H1 (cell line): ENCODE data around the gene GDPD5. TPM values are rescaled to one million over a fixed set of nuclear protein-coding genes. Genes with fewer than 3 reads are reported as not detected.

Experiments
- CTCF ChIA-PET: fragments of 300-600 bp; sonication (Branson Sonifier 250); formaldehyde crosslinking; loops from one replicate; lab custom pipeline; 2021; ENCODE audit not compliant: partially characterized antibody; lab: Charles Lee
- POLR2A ChIA-PET: fragments of 300-600 bp; sonication (Branson Sonifier 250); formaldehyde crosslinking; loops from one replicate; lab custom pipeline; 2021; ENCODE audit warnings: inconsistent platforms; ENCODE audit not compliant: partially characterized antibody; lab: Charles Lee
- DNase-seq, 2 experiments: peaks; one replicate each; pipeline versions ENCODE4 v3.0.0 to v3.0.0-alpha.2; 2010 to 2022; ENCODE audit warnings: low spot score in 2 of 2, low read depth in 1 of 2, mixed read lengths in 1 of 2
- FAIRE-seq: peaks from 2 replicates; lab custom pipeline; 2011; peaks lifted over from hg19 to GRCh38; lab: Jason Lieb, UNC
- H2AFZ ChIP-seq: 2 replicates; pipeline ENCODE4 v1.8.1; 2012; ENCODE audit warnings: low read length, inconsistent platforms
- H2AK5ac ChIP-seq: 2 replicates; pipeline ENCODE4 v1.6.1; 2013; ENCODE audit warnings: low read depth, low read length
- H2BK120ac ChIP-seq: replicated peaks from 2 replicates; pipeline ENCODE3; 2013; ENCODE audit warnings: low read depth, low read length, inconsistent platforms
- H2BK12ac ChIP-seq: 2 replicates; pipeline ENCODE4 v1.6.1; 2013; ENCODE audit warnings: low read depth, low read length
- H2BK15ac ChIP-seq: 2 replicates; pipeline ENCODE4 v1.6.1; 2013; ENCODE audit warnings: low read length
- H2BK20ac ChIP-seq: 2 replicates; pipeline ENCODE4 v1.6.1; 2013; ENCODE audit warnings: low read length
- H2BK5ac ChIP-seq: 2 replicates; pipeline ENCODE4 v1.6.1; 2013; ENCODE audit warnings: low read depth, low read length
- H3K14ac ChIP-seq: 2 replicates; pipeline ENCODE4 v1.6.1; 2013; ENCODE audit warnings: inconsistent platforms; ENCODE audit not compliant: insufficient read length
- H3K18ac ChIP-seq: 2 replicates; pipeline ENCODE4 v1.6.1; 2013; ENCODE audit warnings: low read length; ENCODE audit errors: extremely low read depth
- H3K23ac ChIP-seq: 2 replicates; pipeline ENCODE4 v1.6.1; 2013; ENCODE audit warnings: inconsistent platforms; ENCODE audit not compliant: insufficient read length
- H3K23me2 ChIP-seq: 2 replicates; pipeline ENCODE4 v1.6.1; 2013; ENCODE audit warnings: low read depth, low read length
- H3K27ac ChIP-seq: 2 replicates; pipeline ENCODE4 v1.6.1; 2011; ENCODE audit warnings: low read depth, low read length, inconsistent platforms
- H3K27me3 ChIP-seq, 4 experiments: replicated peaks in 1 of 4; 1 replicate in 1 of 4; 2 replicates in 3 of 4; pipeline versions ENCODE4 v1.6.1 to v1.8.1; 2011 to 2013; ENCODE audit warnings: low read length in 3 of 4, mild to moderate bottlenecking in 3 of 4, inconsistent platforms in 2 of 4, mixed read lengths in 2 of 4, moderate library complexity in 1 of 4; ENCODE audit not compliant: control insufficient read depth in 3 of 4, insufficient read depth in 3 of 4; ENCODE audit errors: extremely low read depth in 1 of 4
- H3K36me3 ChIP-seq, 4 experiments: 2 replicates each; pipeline versions ENCODE4 v1.6.1 to v1.8.1; 2011 to 2013; ENCODE audit warnings: mild to moderate bottlenecking in 4 of 4, low read length in 3 of 4, moderate library complexity in 2 of 4, control low read depth in 1 of 4, inconsistent platforms in 1 of 4; ENCODE audit not compliant: insufficient read depth in 4 of 4, control insufficient read depth in 2 of 4
- H3K4ac ChIP-seq: replicated peaks from 2 replicates; pipeline ENCODE3; 2013; ENCODE audit warnings: low read length, low read depth, mixed read lengths, inconsistent platforms; ENCODE audit not compliant: insufficient read length
- H3K4me1 ChIP-seq, 4 experiments: replicated peaks in 1 of 4; 1 replicate in 1 of 4; 2 replicates in 3 of 4; pipeline versions ENCODE4 v1.6.1 to v1.8.1; 2011 to 2013; ENCODE audit warnings: low read length in 3 of 4, inconsistent platforms in 2 of 4, mixed read lengths in 1 of 4; ENCODE audit not compliant: insufficient read depth in 4 of 4, control insufficient read depth in 3 of 4
- H3K4me2 ChIP-seq, 2 experiments: 2 replicates each; pipeline versions ENCODE4 v1.6.1 to v1.8.1; 2011 to 2013; ENCODE audit warnings: low read depth in 2 of 2, low read length in 2 of 2, control low read depth in 1 of 2, inconsistent platforms in 1 of 2, mild to moderate bottlenecking in 1 of 2; ENCODE audit not compliant: insufficient read depth in 1 of 2
- H3K4me3 ChIP-seq, 4 experiments: fragments of 200-600, 300-600 bp in 1 of 4; sonication (generic), shearing (Covaris generic), sonication (Bioruptor Twin) in 1 of 4; 2 replicates each; pipeline versions ENCODE4 v1.5.1 to v1.8.1; 2011 to 2016; ENCODE audit warnings: low read length in 4 of 4, low read depth in 3 of 4, control low read depth in 2 of 4, inconsistent platforms in 2 of 4, mild to moderate bottlenecking in 2 of 4, mixed read lengths in 1 of 4, moderate library complexity in 1 of 4; ENCODE audit not compliant: insufficient read depth in 2 of 4; ENCODE audit errors: extremely low read depth in 1 of 4
- H3K56ac ChIP-seq: replicated peaks from 2 replicates; pipeline ENCODE3; 2013; ENCODE audit warnings: low read depth, mild to moderate bottlenecking, mixed read lengths, low read length, inconsistent platforms; ENCODE audit not compliant: insufficient read length
- H3K79me1 ChIP-seq: 2 replicates; pipeline ENCODE4 v1.6.1; 2013; ENCODE audit warnings: low read depth, low read length, control low read depth
- H3K79me2 ChIP-seq, 2 experiments: 2 replicates each; pipeline versions ENCODE4 v1.6.1 to v1.8.1; 2012 to 2013; ENCODE audit warnings: low read length in 2 of 2, mild to moderate bottlenecking in 2 of 2, inconsistent platforms in 1 of 2; ENCODE audit not compliant: insufficient read depth in 2 of 2, control insufficient read depth in 1 of 2
- H3K9ac ChIP-seq, 4 experiments: replicated peaks in 1 of 4; 1 replicate in 1 of 4; 2 replicates in 3 of 4; pipeline versions ENCODE4 v1.6.1 to v1.8.1; 2011 to 2013; ENCODE audit warnings: low read depth in 3 of 4, low read length in 3 of 4, control low read depth in 2 of 4, mild to moderate bottlenecking in 2 of 4, moderate library complexity in 2 of 4, inconsistent platforms in 1 of 4; ENCODE audit errors: extremely low read depth in 1 of 4
- H3K9me3 ChIP-seq, 2 experiments: 2 replicates each; pipeline versions ENCODE4 v1.6.1 to v1.8.1; 2012 to 2013; ENCODE audit warnings: mild to moderate bottlenecking in 2 of 2, moderate library complexity in 2 of 2, control low read depth in 1 of 2, inconsistent platforms in 1 of 2, low read depth in 1 of 2, low read length in 1 of 2, mixed read lengths in 1 of 2; ENCODE audit not compliant: insufficient read depth in 2 of 2
- H4K20me1 ChIP-seq, 2 experiments: replicated peaks in 1 of 2; 2 replicates each; pipeline versions ENCODE3 to v1.8.1; 2011 to 2013; ENCODE audit warnings: inconsistent platforms in 2 of 2, low read length in 2 of 2, mild to moderate bottlenecking in 1 of 2; ENCODE audit not compliant: insufficient read depth in 2 of 2, control insufficient read depth in 1 of 2
- H4K5ac ChIP-seq: 2 replicates; pipeline ENCODE4 v1.6.1; 2013; ENCODE audit warnings: low read length, low read depth, mixed read lengths, inconsistent platforms; ENCODE audit not compliant: insufficient read length
- H4K8ac ChIP-seq: 2 replicates; pipeline ENCODE4 v1.8.0; 2013; ENCODE audit warnings: mild to moderate bottlenecking, moderate library complexity, low read length, inconsistent platforms; ENCODE audit not compliant: insufficient read depth; ENCODE audit errors: extremely low read depth
- H4K91ac ChIP-seq: replicated peaks from 2 replicates; pipeline ENCODE3; 2013; ENCODE audit warnings: low read length, mixed read lengths, inconsistent platforms; ENCODE audit not compliant: insufficient read length
- EP300 ChIP-seq, 2 experiments: IDR thresholded peaks; 1 replicate in 1 of 2; 2 replicates in 1 of 2; pipeline ENCODE4 v1.6.1; 2011 to 2012; ENCODE audit warnings: low read depth in 2 of 2, low read length in 2 of 2, mild to moderate bottlenecking in 2 of 2, borderline replicate concordance in 1 of 2, inconsistent platforms in 1 of 2, moderate library complexity in 1 of 2
- WGBS, 2 experiments: shearing (Covaris generic) in 1 of 2; methylation state at CpG; one replicate each; pipeline versions ENCODE4 v1.1.6 to v1.1.7; 2013 to 2015; ENCODE audit warnings: low lambda C conversion rate in 2 of 2, mixed read lengths in 2 of 2, inconsistent platforms in 1 of 2, low coverage in 1 of 2, missing lambda C conversion rate in 1 of 2; ENCODE audit not compliant: insufficient replicate concordance in 2 of 2, insufficient coverage in 1 of 2, insufficient read length in 1 of 2; ENCODE audit errors: extremely low coverage in 1 of 2, missing lambda C conversion rate in 1 of 2; 5-methylcytosine and 5-hydroxymethylcytosine counted together
- polyA plus RNA-seq, 7 experiments: library from polyadenylated mRNA; depleted of rRNA in 3 of 7; stranded (reverse) in 5 of 7; unstranded in 2 of 7; fragments of >200 nt in 5 of 7; fragments of 200-250 nt in 2 of 7; gene quantifications; 1 replicate in 5 of 7; 2 replicates in 1 of 7; 4 replicates in 1 of 7; pipeline versions ENCODE4 v1.2.1 to v1.2.3, GENCODE V29; 2011 to 2013; ENCODE audit warnings: missing spikeins in 2 of 7, mixed read lengths in 2 of 7
- total RNA-seq: library from RNA; stranded (reverse); fragmentation: NEBNext Ultra II Directional; extraction: Animal tissue kit (Norgen Biotek cat#: 25700); gene quantifications from 2 replicates; pipeline ENCODE4 v1.2.1, GENCODE V29; 2021

GDPD5 gene
- total and polyA plus RNA-seq, 2 of the 8 experiments (the other 6 are each of a cell fraction or from before 2014, with no cell fraction given): 7.8 to 8.6 TPM

DNA sequence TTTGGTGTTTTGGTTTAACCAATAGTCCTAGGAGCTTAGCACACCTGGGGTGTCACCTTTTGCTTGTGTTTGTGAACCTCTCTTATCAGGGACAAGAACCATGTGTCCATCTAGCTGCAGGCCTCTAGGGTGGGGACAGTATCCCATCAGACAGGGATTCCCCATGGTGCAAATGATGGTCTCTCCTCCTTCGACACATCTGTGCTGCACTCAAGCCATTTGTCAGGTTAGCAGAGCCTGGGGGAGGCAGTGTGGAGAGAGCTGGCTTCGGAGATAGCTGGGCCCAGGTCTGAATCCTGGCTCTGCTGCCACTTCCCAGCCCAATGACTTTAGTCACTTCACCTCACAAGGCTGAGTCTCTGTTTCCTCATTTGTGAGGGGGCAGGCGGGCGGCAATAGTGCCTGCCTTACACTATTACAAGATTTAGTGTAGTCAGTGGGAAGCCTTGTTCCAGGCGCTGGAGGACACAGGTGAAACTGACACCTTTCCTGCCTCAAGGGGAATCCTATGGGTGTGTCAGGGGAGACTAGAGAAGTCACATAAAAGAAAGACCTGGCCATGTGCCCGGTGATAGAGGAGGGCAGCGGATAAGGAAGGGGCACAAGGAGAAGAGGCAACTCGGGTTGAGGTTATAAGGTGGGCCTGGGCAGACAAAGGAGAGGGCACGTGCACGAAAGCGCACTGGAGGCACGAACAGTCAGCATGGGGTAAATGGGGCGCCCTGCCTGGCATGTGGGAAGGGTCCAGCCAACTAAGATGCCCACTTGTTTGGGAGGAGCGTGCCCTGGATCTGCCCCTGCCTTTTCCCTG lies 105.3 kb downstream of the GDPD5 start:
- WGBS, 2 experiments: 89% methylated on average over 14 of the region's 14 CpGs; no CpG with 5 or more reads in 1 of the 2 experiments

More for the DNA sequence above, 105.3 kb downstream of the GDPD5 start:
- Histone ChIP-seq H3K14ac (no peak overlapping the region), H2BK20ac (no peak overlapping the region), H3K9me3 (no peaks in the 10 kb centered on the region), H2AK5ac (no peak overlapping the region), H2BK12ac (no peak overlapping the region), H4K8ac (no peak overlapping the region), H4K5ac (no peak overlapping the region), H4K20me1 (peaks cover 4 to 6% of the 10 kb centered on the region in 2 experiments), H3K79me2 (no peaks in the 10 kb centered on the region), H3K4ac (no peak overlapping the region), H3K4me3 (no peak overlapping the region), H3K23ac (no peak overlapping the region), H3K4me1 (peaks cover 0 to 5% (median 3%) of the 10 kb centered on the region in 4 experiments; a peak in 3 of 7 replicates), H2BK5ac (no peak overlapping the region), H3K56ac (no peak overlapping the region), H4K91ac (no peak overlapping the region), H3K36me3 (peaks cover 0 to 18% (median 0%) of the 10 kb centered on the region in 4 experiments; a peak in 3 of 8 replicates), H2AFZ (no peak overlapping the region), H3K23me2 (no peaks in the 10 kb centered on the region), H3K18ac (no peak overlapping the region), H3K4me2 (no peak overlapping the region), H3K27ac (no peak overlapping the region), H3K79me1 (no peaks in the 10 kb centered on the region), H2BK120ac (no peak overlapping the region), H3K27me3 (no peaks in the 10 kb centered on the region), H3K9ac (no peak overlapping the region), H2BK15ac (no peak overlapping the region)
- FAIRE-seq: no peak
- POLR2A ChIA-PET: interaction anchor here (1.7 to 27.9 kb wide), 4 partner anchors 8 to 19 kb away, joined by 3 to 570 read pairs (median 20); partner anchors contain the start of genes KLHL35 and RPS3
- DNase-seq: no peak
- CTCF ChIA-PET: interaction anchor here (0.9 to 18.5 kb wide), 9 partner anchors 11 to 140 kb away, joined by 3 to 201 read pairs (median 5); no protein-coding TSS in a partner anchor
- no peak for TF ChIP-seq EP300 (IDR thresholded peaks at IDR 0.05; ENCODE audit: borderline replicate concordance in 1 of 2, low read depth in 2 of 2, low read length in 2 of 2)
- TF ChIP-seq, all 59 proteins: peak for 0
